NCI-H446 treated with DMSO at 0.1 percent for 48 hours (cell line): Measurements from ENCODE around the gene MRPL52.
"Not testable (repeated sequence)": the region's sequence is repeated elsewhere in the genome, so short reads cannot be mapped to it uniquely, and the experiment has no call there.

Experiments
- DNase-seq: peaks from one replicate; lab custom pipeline; 2025; lab: John Stamatoyannopoulos, UW

The MRPL52 gene

GRCh38 chr14:22839159-22839779 lies 9.6 kb downstream of the MRPL52 start:
- no peak for DNase-seq

GRCh38 chr14:22841311-22841710 lies 11.6 kb downstream of the MRPL52 start:
- DNase-seq, result no peak

GRCh38 chr14:22841769-22842168 lies 12.1 kb downstream of the MRPL52 start:
- DNase-seq, result no peak

GRCh38 chr14:22842211-22843122 lies 12.8 kb downstream of the MRPL52 start:
- no peak for DNase-seq

GRCh38 chr14:22843123-22843925 lies 13.6 kb downstream of the MRPL52 start:
- DNase-seq, result no peak

GRCh38 chr14:22844221-22845102 lies 14.8 kb downstream of the MRPL52 start:
- DNase-seq, result no peak

GRCh38 chr14:22845103-22845394 lies 15.4 kb downstream of the MRPL52 start:
- no peak for DNase-seq

GRCh38 chr14:22845821-22846625 lies 16.3 kb downstream of the MRPL52 start:
- no peak for DNase-seq

GRCh38 chr14:22846811-22847307 lies 17.2 kb downstream of the MRPL52 start:
- no peak for DNase-seq

- DNase-seq, result no peak
These were observed 18.1 kb downstream of the MRPL52 start for GRCh38 chr14:22847661-22848341.

- peak; percentile 82 for DNase-seq
These were observed 18.9 kb downstream of the MRPL52 start for GRCh38 chr14:22848351-22849164.

- peak; percentile 52 for DNase-seq
These were observed 19.6 kb downstream of the MRPL52 start for GRCh38 chr14:22849212-22849819.

- peak; percentile 56 for DNase-seq
These were observed 21.5 kb downstream of the MRPL52 start for GRCh38 chr14:22850944-22851764.

GRCh38 chr14:22852178-22852577 lies 22.5 kb downstream of the MRPL52 start:
- DNase-seq, result not testable (repeated sequence)

GRCh38 chr14:22852599-22852939 lies 22.9 kb downstream of the MRPL52 start:
- DNase-seq, result no peak

GRCh38 chr14:22852940-22853767 lies 23.5 kb downstream of the MRPL52 start:
- DNase-seq, result peak; percentile 50

- DNase-seq, result not testable (repeated sequence)
These were observed 24.6 kb downstream of the MRPL52 start for GRCh38 chr14:22854296-22854695.
